HCT116 (cell line): ENCODE results near the gene SYNGAP1. TPM values are rescaled to one million over a fixed set of nuclear protein-coding genes. Genes with fewer than 3 reads are reported as not detected.

Experiments
- ATAC-seq: fragments of 200-7000 bp; cut with Tn5 transposase; 2 replicates; pipeline ENCODE4 v1.9.1; 2020; ENCODE audit warnings: mild to moderate bottlenecking, moderate library complexity
- BruUV-seq: library from RNA; stranded (reverse); fragments of 400-500 nt; replicated peaks from 2 replicates; lab custom pipeline; 2021; lab: Mats Ljungman, UMichigan
- CTCF ChIA-PET: fragments of 300-600 bp; sonication (Branson Sonifier 250); formaldehyde crosslinking; loops from one replicate; lab custom pipeline; 2021; ENCODE audit warnings: antibody characterized with exemption; lab: Charles Lee
- POLR2A ChIA-PET: fragments of 300-600, 350-600 bp; sonication (Branson Sonifier 250); formaldehyde crosslinking; loops from one replicate; lab custom pipeline; 2021; ENCODE audit warnings: antibody characterized with exemption; lab: Charles Lee
- RAD21 ChIA-PET, 2 experiments: fragments of 300-600 bp; sonication (Branson Sonifier 250); formaldehyde crosslinking; loops; one replicate each; lab custom pipeline; 2023; ENCODE audit warnings: low total read pairs in 2 of 2; ENCODE audit not compliant: uncharacterized antibody in 2 of 2, unreplicated experiment in 2 of 2, low non-redundant PET in 1 of 2; lab: Charles Lee
- DNase-seq: peaks from one replicate; pipeline ENCODE4 v3.0.0-alpha.2; 2010; ENCODE audit warnings: low read depth, low spot score
- H2AFZ ChIP-seq: fragments of 200-600 bp; shearing (Covaris generic), sonication (generic); 2 replicates; pipeline ENCODE4 v1.6.1; 2017; ENCODE audit warnings: low read depth, mixed run types, mixed read lengths, antibody characterized with exemption, low read length; ENCODE audit not compliant: poor library complexity, severe bottlenecking
- H3K27ac ChIP-seq: 2 replicates; pipeline ENCODE4 v1.5.1; 2012; ENCODE audit warnings: low read depth, low read length
- H3K27me3 ChIP-seq: fragments of 200-600 bp; sonication (generic); 2 replicates; pipeline ENCODE4 v1.6.1; 2016; ENCODE audit warnings: mixed run types, low read length, mixed read lengths; ENCODE audit not compliant: insufficient read depth
- H3K36me3 ChIP-seq, 2 experiments: fragments of 200-500 bp in 1 of 2; fragments of 200-600 bp in 1 of 2; sonication (Bioruptor generic) in 1 of 2; sonication (generic) in 1 of 2; 2 replicates each; pipeline versions ENCODE4 v1.5.1 to v1.6.1; 2014 to 2016; ENCODE audit warnings: low read length in 2 of 2, inconsistent platforms in 1 of 2, mixed read lengths in 1 of 2, mixed run types in 1 of 2; ENCODE audit not compliant: insufficient read depth in 2 of 2, control insufficient read depth in 1 of 2
- H3K4me1 ChIP-seq, 2 experiments: fragments of 200-600 bp in 1 of 2; sonication (generic) in 1 of 2; 2 replicates each; pipeline versions ENCODE4 v1.5.1 to v1.6.1; 2012 to 2017; ENCODE audit warnings: low read length in 2 of 2, inconsistent platforms in 1 of 2, mild to moderate bottlenecking in 1 of 2, mixed read lengths in 1 of 2, mixed run types in 1 of 2, moderate library complexity in 1 of 2; ENCODE audit not compliant: insufficient read depth in 2 of 2, control insufficient read depth in 1 of 2
- H3K4me2 ChIP-seq: fragments of 200-600 bp; sonication (generic); 2 replicates; pipeline ENCODE4 v1.6.1; 2017; ENCODE audit warnings: mixed run types, low read length, mixed read lengths
- H3K4me3 ChIP-seq, 2 experiments: fragments of 200-600 bp in 1 of 2; sonication (generic) in 1 of 2; replicated peaks in 1 of 2; 2 replicates each; pipeline ENCODE4 v1.5.1; 2011 to 2016; ENCODE audit warnings: low read length in 2 of 2, control low read depth in 1 of 2, low read depth in 1 of 2, mild to moderate bottlenecking in 1 of 2, mixed read lengths in 1 of 2, mixed run types in 1 of 2
- H3K79me2 ChIP-seq: fragments of 200-600 bp; sonication (generic); 2 replicates; pipeline ENCODE4 v1.6.1; 2017; ENCODE audit warnings: mild to moderate bottlenecking, mixed run types, low read length, moderate library complexity, mixed read lengths; ENCODE audit not compliant: insufficient read depth
- H3K9ac ChIP-seq: fragments of 200-600 bp; sonication (generic); 2 replicates; pipeline ENCODE4 v1.6.1; 2016; ENCODE audit warnings: low read length, mixed read lengths
- H3K9me2 ChIP-seq: fragments of 200-600 bp; sonication (generic), shearing (Covaris generic); 2 replicates; pipeline ENCODE4 v1.6.1; 2017; ENCODE audit warnings: mixed run types, mild to moderate bottlenecking, moderate library complexity; ENCODE audit not compliant: insufficient read depth
- H3K9me3 ChIP-seq, 2 experiments: fragments of 200-500 bp in 1 of 2; fragments of 200-600 bp in 1 of 2; sonication (Bioruptor generic) in 1 of 2; sonication (generic) in 1 of 2; 2 replicates each; pipeline ENCODE4 v1.6.1; 2014 to 2017; ENCODE audit warnings: low read length in 2 of 2, mixed read lengths in 2 of 2, inconsistent platforms in 1 of 2, low read depth in 1 of 2, mild to moderate bottlenecking in 1 of 2, mixed run types in 1 of 2, moderate library complexity in 1 of 2; ENCODE audit not compliant: control insufficient read depth in 1 of 2, insufficient read depth in 1 of 2
- H4K20me1 ChIP-seq: fragments of 200-600 bp; sonication (generic), shearing (Covaris generic); 2 replicates; pipeline ENCODE4 v1.6.1; 2017; ENCODE audit warnings: mixed run types, mild to moderate bottlenecking, moderate library complexity; ENCODE audit not compliant: insufficient read depth
- CBX3 ChIP-seq: IDR thresholded peaks from 2 replicates; pipeline ENCODE4 v1.6.1; 2012; ENCODE audit warnings: low read depth
- CEBPB ChIP-seq: IDR thresholded peaks from 2 replicates; pipeline ENCODE4 v1.6.1; 2012; ENCODE audit warnings: low read depth
- CTCF ChIP-seq, 3 experiments: fragments of 200-600 bp in 1 of 3; sonication (generic) in 1 of 3; IDR thresholded peaks in 2 of 3; conservative IDR thresholded peaks in 1 of 3; 2 replicates each; pipeline ENCODE4 v1.5.1; 2012 to 2017; ENCODE audit warnings: low read depth in 2 of 3, low read length in 2 of 3, antibody characterized with exemption in 1 of 3, borderline replicate concordance in 1 of 3, control low read depth in 1 of 3, mild to moderate bottlenecking in 1 of 3, mixed read lengths in 1 of 3, mixed run types in 1 of 3, moderate library complexity in 1 of 3; ENCODE audit not compliant: insufficient read depth in 1 of 3
- ELF1 ChIP-seq: IDR thresholded peaks from 2 replicates; pipeline ENCODE4 v1.6.1; 2012; ENCODE audit warnings: low read depth, borderline replicate concordance
- EZH2 ChIP-seq: fragments of 200-600 bp; sonication (generic); IDR thresholded peaks from 2 replicates; pipeline ENCODE4 v1.6.1; 2017; ENCODE audit warnings: antibody characterized with exemption, mixed run types
- EZH2phosphoT487 ChIP-seq: fragments of 200-600 bp; IDR thresholded peaks from 2 replicates; pipeline ENCODE4 v1.6.1; 2018; ENCODE audit warnings: antibody characterized with exemption, borderline replicate concordance
- FOSL1 ChIP-seq: IDR thresholded peaks from 2 replicates; pipeline ENCODE4 v1.6.1; 2012; ENCODE audit warnings: low read depth
- JUND ChIP-seq: IDR thresholded peaks from 2 replicates; pipeline ENCODE4 v1.6.1; 2012
- MAX ChIP-seq: IDR thresholded peaks from 2 replicates; pipeline ENCODE4 v1.6.1; 2012
- POLR2A ChIP-seq: IDR thresholded peaks from 2 replicates; pipeline ENCODE4 v1.7.0; 2011; ENCODE audit warnings: borderline replicate concordance; ENCODE audit not compliant: insufficient read depth, insufficient read length; ENCODE audit errors: extremely low read depth
- POLR2AphosphoS5 ChIP-seq: IDR thresholded peaks from 2 replicates; pipeline ENCODE4 v1.6.1; 2011; ENCODE audit warnings: mild to moderate bottlenecking, low read depth, low read length, moderate library complexity
- RAD21 ChIP-seq: IDR thresholded peaks from 2 replicates; pipeline ENCODE4 v1.6.1; 2012; ENCODE audit warnings: low read depth, mild to moderate bottlenecking
- REST ChIP-seq: IDR thresholded peaks from 2 replicates; pipeline ENCODE4 v1.6.1; 2012; ENCODE audit warnings: low read depth
- SIN3A ChIP-seq: IDR thresholded peaks from 2 replicates; pipeline ENCODE4 v1.6.1; 2012; ENCODE audit warnings: low read depth
- SP1 ChIP-seq: IDR thresholded peaks from 2 replicates; pipeline ENCODE4 v1.6.1; 2012; ENCODE audit warnings: low read depth
- TCF7L2 ChIP-seq: IDR thresholded peaks from 2 replicates; pipeline ENCODE4 v1.7.0; 2011; ENCODE audit warnings: borderline replicate concordance, inconsistent platforms; ENCODE audit not compliant: insufficient read depth, insufficient read length; ENCODE audit errors: extremely low read depth
- YY1 ChIP-seq: IDR thresholded peaks from 2 replicates; pipeline ENCODE4 v1.6.1; 2011; ENCODE audit warnings: low read length, low read depth, moderate library complexity, mild to moderate bottlenecking; ENCODE audit not compliant: insufficient replicate concordance; ENCODE audit errors: extremely low read depth
- ZFX ChIP-seq: fragments of 450-650 bp; IDR thresholded peaks from 2 replicates; pipeline ENCODE4 v1.6.1; 2017
- ZNF274 ChIP-seq: fragments of 200-500 bp; sonication (Bioruptor generic); IDR thresholded peaks from 2 replicates; pipeline ENCODE4 v1.6.1; 2014; ENCODE audit warnings: mild to moderate bottlenecking, low read depth, low read length, inconsistent platforms
- intact Hi-C: fragments of 100-400 bp; cut with micrococcal nuclease; formaldehyde crosslinking; loops from 2 replicates; pipeline ENCODE4 v1.10.0; 2022
- total RNA-seq: library from RNA; stranded (reverse); gene quantifications from one replicate; pipeline ENCODE4 v1.2.1, GENCODE V29; 2021; ENCODE audit not compliant: unreplicated experiment
- TF ChIP-seq, protein P1 (sequence below): IDR thresholded peaks from 2 replicates; pipeline ENCODE4 v1.6.1; 2012

SYNGAP1 gene
- total RNA-seq, 1 experiment from 2014 or later, result 11.5 TPM

DNA sequence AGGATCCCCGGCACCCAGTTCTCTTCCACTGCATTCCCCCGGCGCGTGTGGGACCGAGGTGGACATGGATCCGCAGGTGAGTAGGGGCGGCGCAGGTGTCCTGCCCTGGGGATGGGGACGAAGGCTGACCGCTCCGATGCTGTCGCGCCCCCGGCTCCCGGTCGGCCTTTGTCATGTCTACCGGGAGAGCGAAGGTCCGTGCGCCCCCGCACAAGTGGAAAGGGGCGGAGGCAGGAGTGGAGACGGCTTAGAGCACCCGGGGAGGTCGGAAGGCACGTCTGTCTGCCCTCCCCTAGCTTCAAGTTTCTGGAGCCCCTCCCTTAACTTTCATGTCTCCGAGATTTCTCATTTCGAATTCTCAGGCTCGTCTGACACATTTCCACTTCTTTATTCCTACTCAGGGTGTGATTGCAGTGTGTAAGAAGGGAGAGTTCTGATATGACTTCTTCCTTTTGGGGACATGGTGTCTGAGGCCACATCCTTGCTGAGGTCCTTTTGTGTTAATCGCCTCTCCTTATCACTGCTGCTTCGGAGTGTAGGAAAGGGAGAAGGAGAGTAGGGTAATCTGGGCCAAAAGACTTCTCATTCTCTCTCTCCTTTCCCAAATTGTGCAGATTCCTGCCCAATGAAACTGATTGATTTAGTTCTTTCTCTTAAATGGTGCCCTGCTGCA lies 27.8 kb upstream of the SYNGAP1 start:
- intact Hi-C loops, result loop anchor here (1.0 to 5.0 kb wide), 2 partner anchors 18 to 105 kb away; partner anchors contain the start of genes PFDN6 and WDR46
- TSS peak; percentile 80 for BruUV-seq
- Histone ChIP-seq H3K27ac (peak overlapping the region; percentile 87), H2AFZ (no peak overlapping the region), H3K9ac (peak overlapping the region; percentile 91), H3K4me2 (peak overlapping the region; percentile 79), H4K20me1 (no peaks in the 10 kb centered on the region; the same call in 1 of the 2 replicates), H3K9me2 (no peaks in the 10 kb centered on the region), H3K27me3 (no peaks in the 10 kb centered on the region), H3K4me3 (peak overlapping the region; percentile 87 to 97), H3K79me2 (peaks cover 53% of the 10 kb centered on the region), H3K4me1 (peaks cover 11 to 28% of the 10 kb centered on the region in 2 experiments), H3K9me3 (no peaks in the 10 kb centered on the region), H3K36me3 (peaks cover 0 to 9% of the 10 kb centered on the region in 2 experiments; a peak in 1 of 4 replicates)
- DNase-seq (no peak), ATAC-seq (peak; percentile 12)
- ChIA-PET CTCF (no interaction called here), POLR2A (no interaction called here), RAD21 (no interaction called here)
- TF ChIP-seq SP1, result no peak
- TF ChIP-seq YY1, result no peak
- TF ChIP-seq TCF7L2, result no peak
- no peak for TF ChIP-seq MAX
- TF ChIP-seq EZH2phosphoT487, result no peak
- no peak for TF ChIP-seq REST
- TF ChIP-seq ZFX, result no peak
- no peak for TF ChIP-seq JUND
- no peak for TF ChIP-seq ZNF274
- TF ChIP-seq ELF1, result no peak
- TF ChIP-seq CTCF (IDR thresholded peaks at IDR 0.05 in 2 of 3, conservative IDR thresholded peaks at IDR 0.05 in 1 of 3; ENCODE audit: borderline replicate concordance in 1 of 3, insufficient read depth in 1 of 3, low read depth in 2 of 3, low read length in 2 of 3), result no peak
- TF ChIP-seq RAD21, result no peak
- no peak for TF ChIP-seq CBX3
- TF ChIP-seq FOSL1, result no peak
- TF ChIP-seq CEBPB, result no peak
- TF ChIP-seq POLR2AphosphoS5, result no peak
- TF ChIP-seq EZH2, result no peak
- TF ChIP-seq, protein P1, sequence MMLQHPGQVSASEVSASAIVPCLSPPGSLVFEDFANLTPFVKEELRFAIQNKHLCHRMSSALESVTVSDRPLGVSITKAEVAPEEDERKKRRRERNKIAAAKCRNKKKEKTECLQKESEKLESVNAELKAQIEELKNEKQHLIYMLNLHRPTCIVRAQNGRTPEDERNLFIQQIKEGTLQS, result no peak
- TF ChIP-seq POLR2A, result peak; percentile 44
- TF ChIP-seq SIN3A, result peak; percentile 16; the same call in 1 of the 2 replicates
